ENCODE measurements around the gene HTRA1.

DNA sequence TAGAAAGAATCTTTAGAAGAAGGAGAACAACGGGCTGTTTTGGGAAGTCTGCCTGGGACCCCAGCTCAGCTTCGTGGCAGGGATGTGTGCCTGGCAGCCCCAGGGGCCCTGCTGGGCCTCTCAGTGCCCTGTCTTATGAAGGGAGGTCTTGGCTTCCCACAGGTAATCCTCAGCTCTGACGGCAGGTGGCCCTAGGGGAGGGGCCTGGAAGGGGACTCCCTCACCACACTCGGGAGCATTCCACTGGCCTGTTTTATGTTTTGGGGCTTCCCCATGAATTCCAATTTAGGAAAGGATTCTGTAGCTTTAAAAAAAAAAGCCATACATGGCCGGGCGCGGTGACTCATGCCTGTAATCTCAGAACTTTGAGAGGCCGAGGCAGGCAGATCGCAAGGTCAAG, 96.2 kb downstream of the HTRA1 start:
- TF ChIP-seq, protein P1, sequence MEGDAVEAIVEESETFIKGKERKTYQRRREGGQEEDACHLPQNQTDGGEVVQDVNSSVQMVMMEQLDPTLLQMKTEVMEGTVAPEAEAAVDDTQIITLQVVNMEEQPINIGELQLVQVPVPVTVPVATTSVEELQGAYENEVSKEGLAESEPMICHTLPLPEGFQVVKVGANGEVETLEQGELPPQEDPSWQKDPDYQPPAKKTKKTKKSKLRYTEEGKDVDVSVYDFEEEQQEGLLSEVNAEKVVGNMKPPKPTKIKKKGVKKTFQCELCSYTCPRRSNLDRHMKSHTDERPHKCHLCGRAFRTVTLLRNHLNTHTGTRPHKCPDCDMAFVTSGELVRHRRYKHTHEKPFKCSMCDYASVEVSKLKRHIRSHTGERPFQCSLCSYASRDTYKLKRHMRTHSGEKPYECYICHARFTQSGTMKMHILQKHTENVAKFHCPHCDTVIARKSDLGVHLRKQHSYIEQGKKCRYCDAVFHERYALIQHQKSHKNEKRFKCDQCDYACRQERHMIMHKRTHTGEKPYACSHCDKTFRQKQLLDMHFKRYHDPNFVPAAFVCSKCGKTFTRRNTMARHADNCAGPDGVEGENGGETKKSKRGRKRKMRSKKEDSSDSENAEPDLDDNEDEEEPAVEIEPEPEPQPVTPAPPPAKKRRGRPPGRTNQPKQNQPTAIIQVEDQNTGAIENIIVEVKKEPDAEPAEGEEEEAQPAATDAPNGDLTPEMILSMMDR (conservative IDR thresholded peaks at IDR 0.05): no peak
- no peak for TF ChIP-seq ZFX (IDR thresholded peaks at IDR 0.05)

Data from C4-2B (cell line).